GM12878 (cell line): ENCODE measurements around the gene ZDHHC11B. TPM values are rescaled to one million over a fixed set of nuclear protein-coding genes. Genes with fewer than 3 reads are reported as not detected.
"Not testable (repeated sequence)": the region's sequence is repeated elsewhere in the genome, so short reads cannot be mapped to it uniquely, and the experiment has no call there.

Experiments used
- ATAC-seq: fragments of 200-7000 bp; cut with Tn5 transposase; 3 replicates; pipeline ENCODE4 v1.9.1; 2020; ENCODE audit warnings: mild to moderate bottlenecking, moderate library complexity
- BruUV-seq: library from RNA; stranded (reverse); fragments of 400-500 nt; replicated peaks from 2 replicates; lab custom pipeline; 2021; lab: Mats Ljungman, UMichigan
- CTCF ChIA-PET: fragments of 300-600 bp; sonication (Branson Sonifier 250); formaldehyde crosslinking; extraction: SDS; loops from one replicate; lab custom pipeline; 2021; ENCODE audit warnings: inconsistent platforms; lab: Yijun Ruan, JAX
- POLR2A ChIA-PET: fragments of 350-600 bp; formaldehyde crosslinking; extraction: SDS; loops from one replicate; lab custom pipeline; 2021; ENCODE audit warnings: inconsistent platforms; lab: Charles Lee
- RAD21 ChIA-PET: fragments of 300-600 bp; sonication (Branson Sonifier 250); formaldehyde crosslinking; loops from one replicate; lab custom pipeline; 2023; ENCODE audit warnings: antibody characterized with exemption; ENCODE audit not compliant: unreplicated experiment; lab: Charles Lee
- SMC1A ChIA-PET: fragments of 300-600 bp; sonication (Branson Sonifier 250); formaldehyde crosslinking; loops from one replicate; lab custom pipeline; 2023; ENCODE audit not compliant: unreplicated experiment, uncharacterized antibody; lab: Charles Lee
- DNase-seq: peaks from one replicate; pipeline ENCODE4 v3.0.0-alpha.2; 2011; ENCODE audit warnings: low read depth, low spot score
- FAIRE-seq: peaks from 3 replicates; lab custom pipeline; 2011; peaks lifted over from hg19 to GRCh38; lab: Jason Lieb, UNC
- H2AFZ ChIP-seq: 2 replicates; pipeline ENCODE4 v1.6.0; 2011; ENCODE audit warnings: low read depth, low read length, control low read depth; ENCODE audit not compliant: control insufficient read depth
- H3K27ac ChIP-seq: 2 replicates; pipeline ENCODE4 v1.5.1; 2011; ENCODE audit warnings: control low read depth; ENCODE audit not compliant: control insufficient read depth, insufficient read depth
- H3K27me3 ChIP-seq, 2 experiments: replicated peaks in 1 of 2; 2 replicates each; pipeline versions ENCODE4 v1.6.0 to v1.6.1; 2011; ENCODE audit warnings: low read length in 1 of 2; ENCODE audit not compliant: control insufficient read depth in 2 of 2, insufficient read depth in 2 of 2
- H3K36me3 ChIP-seq, 2 experiments: 2 replicates each; pipeline ENCODE4 v1.5.1; 2011; ENCODE audit warnings: low read length in 1 of 2; ENCODE audit not compliant: control insufficient read depth in 2 of 2, insufficient read depth in 2 of 2
- H3K4me1 ChIP-seq: 2 replicates; pipeline ENCODE4 v1.6.1; 2011; ENCODE audit warnings: mild to moderate bottlenecking, low read length, moderate library complexity, mixed read lengths; ENCODE audit not compliant: control insufficient read depth, insufficient read depth
- H3K4me2 ChIP-seq: 2 replicates; pipeline ENCODE4 v1.6.0; 2011; ENCODE audit warnings: control low read depth; ENCODE audit not compliant: control insufficient read depth, insufficient read depth
- H3K4me3 ChIP-seq: fragments of 200-600 bp; sonication (generic); 2 replicates; pipeline ENCODE4 v1.5.1; 2016
- H3K79me2 ChIP-seq: 2 replicates; pipeline ENCODE4 v1.6.0; 2011; ENCODE audit warnings: low read length; ENCODE audit not compliant: control insufficient read depth, insufficient read depth
- H3K9ac ChIP-seq: 2 replicates; pipeline ENCODE4 v1.8.0; 2011; ENCODE audit warnings: low read length, control low read depth, mixed read lengths; ENCODE audit not compliant: control insufficient read depth, insufficient read depth
- H3K9me3 ChIP-seq: replicated peaks from 3 replicates; pipeline ENCODE4 v1.5.1; 2011; ENCODE audit warnings: mild to moderate bottlenecking, low read length; ENCODE audit not compliant: control insufficient read depth, insufficient read depth
- H4K20me1 ChIP-seq: 2 replicates; pipeline ENCODE4 v1.6.0; 2011; ENCODE audit not compliant: control insufficient read depth, insufficient read depth
- WGBS: methylation state at CpG from one replicate; pipeline ENCODE4 v1.1.6; 2016; ENCODE audit warnings: low lambda C conversion rate; ENCODE audit not compliant: insufficient replicate concordance, insufficient coverage; ENCODE audit errors: missing lambda C conversion rate; 5-methylcytosine and 5-hydroxymethylcytosine counted together
- in situ Hi-C: fragments of 300-500 bp; cut with MboI; formaldehyde crosslinking; loops from 9 replicates; pipeline ENCODE4 v1.14.3; 2018; ENCODE audit warnings: mixed read lengths
- intact Hi-C: fragments of 100-400 bp; cut with micrococcal nuclease; formaldehyde crosslinking; loops from one replicate; pipeline ENCODE4 v1.14.2; 2022; ENCODE audit not compliant: unreplicated experiment
- polyA plus RNA-seq, 11 experiments: library from polyadenylated mRNA; depleted of rRNA in 4 of 11; unstranded in 6 of 11; stranded (reverse) in 5 of 11; fragments of >200 nt; fragmentation: Nextera tagmentation in 4 of 11; fragmentation: Illumina TruSeq in 1 of 11; extraction: Ambion mirVana in 4 of 11; extraction: Trizol in 1 of 11; gene quantifications; 1 replicate in 1 of 11; 2 replicates in 10 of 11; pipeline versions ENCODE4 v1.2.1 to v1.2.3, GENCODE V29; 2011 to 2016; ENCODE audit warnings: inconsistent platforms in 2 of 11, missing spikeins in 2 of 11, low read depth in 1 of 11
- total RNA-seq, 4 experiments: library from RNA; depleted of rRNA in 3 of 4; stranded (reverse); fragments of >200 nt in 3 of 4; fragmentation: Illumina TruSeq in 1 of 4; extraction: Trizol in 1 of 4; gene quantifications; 2 replicates each; pipeline versions ENCODE4 v1.2.1 to v1.2.3, GENCODE V29; 2013 to 2021

Gene ZDHHC11B
- total and polyA plus RNA-seq, 10 of the 15 experiments (the other 5 are each of a cell fraction or from before 2014, with no cell fraction given), result 0.01 to 0.10 (median 0.09) TPM; not detected in 7

- H3K9me3 ChIP-seq, H3K4me3 ChIP-seq, SMC1A ChIA-PET, H3K27ac ChIP-seq, H3K4me2 ChIP-seq, BruUV-seq, H3K36me3 ChIP-seq, DNase-seq, H3K27me3 ChIP-seq, H4K20me1 ChIP-seq, H3K79me2 ChIP-seq, H2AFZ ChIP-seq, H3K4me1 ChIP-seq, POLR2A ChIA-PET, in situ Hi-C loops, RAD21 ChIA-PET, FAIRE-seq, ATAC-seq, intact Hi-C loops, H3K9ac ChIP-seq, CTCF ChIA-PET: not testable (repeated sequence)
- WGBS, result 16% methylated on average over 4 of the region's 4 CpGs
These were observed 68.9 kb downstream of the ZDHHC11B start for GRCh38 chr5:715636-716035.

- H3K9me3 ChIP-seq, H3K36me3 ChIP-seq, H3K9ac ChIP-seq, FAIRE-seq, SMC1A ChIA-PET, RAD21 ChIA-PET, CTCF ChIA-PET, DNase-seq, H3K27me3 ChIP-seq, H4K20me1 ChIP-seq, BruUV-seq, H3K4me2 ChIP-seq, H3K79me2 ChIP-seq, H3K4me3 ChIP-seq, in situ Hi-C loops, H3K4me1 ChIP-seq, POLR2A ChIA-PET, intact Hi-C loops, H2AFZ ChIP-seq, H3K27ac ChIP-seq, ATAC-seq: not testable (repeated sequence)
- WGBS, result 21% methylated on average over 6 of the region's 8 CpGs
These were observed 70.1 kb downstream of the ZDHHC11B start for GRCh38 chr5:714215-715118.

GRCh38 chr5:713686-714085, 70.8 kb downstream of the ZDHHC11B start:
- H3K4me1 ChIP-seq, H2AFZ ChIP-seq, POLR2A ChIA-PET, BruUV-seq, in situ Hi-C loops, H3K4me2 ChIP-seq, H3K36me3 ChIP-seq, H3K9ac ChIP-seq, H4K20me1 ChIP-seq, CTCF ChIA-PET, H3K9me3 ChIP-seq, RAD21 ChIA-PET, ATAC-seq, H3K4me3 ChIP-seq, intact Hi-C loops, FAIRE-seq, DNase-seq, SMC1A ChIA-PET, H3K79me2 ChIP-seq, H3K27me3 ChIP-seq, H3K27ac ChIP-seq: not testable (repeated sequence)
- 0% methylated on average over 2 of the region's 3 CpGs for WGBS
